H1 (cell line): ENCODE data around the gene SFMBT2. TPM values are rescaled to one million over a fixed set of nuclear protein-coding genes. Genes with fewer than 3 reads are reported as not detected.
A peak's percentile ranks its signal among the peaks of the same experiment; 100 is the strongest.

Experiments used
- ASH2L ChIP-seq: fragments of 200-600, 300-600 bp; sonication (generic); IDR thresholded peaks from one replicate; pipeline ENCODE4 v1.7.1; 2017; ENCODE audit warnings: low read length
- BCL11A ChIP-seq, 2 experiments: IDR thresholded peaks; one replicate each; pipeline ENCODE4 v1.6.1; 2011; ENCODE audit warnings: low read depth in 2 of 2, low read length in 2 of 2, mild to moderate bottlenecking in 2 of 2
- BRCA1 ChIP-seq: IDR thresholded peaks from 2 replicates; pipeline ENCODE4 v1.6.1; 2012; ENCODE audit warnings: low read depth, low read length, improper control_type of control experiment
- CBX8 ChIP-seq: fragments of 300-800, 300-1000 bp; sonication (generic); IDR thresholded peaks from 2 replicates; pipeline ENCODE4 v1.7.1; 2016; ENCODE audit warnings: low read depth, low read length, borderline replicate concordance
- CREB1 ChIP-seq: IDR thresholded peaks from 2 replicates; pipeline ENCODE4 v1.6.1; 2012; ENCODE audit warnings: inconsistent platforms
- CTBP2 ChIP-seq: IDR thresholded peaks from 2 replicates; pipeline ENCODE4 v1.7.0; 2011; ENCODE audit warnings: borderline replicate concordance, mild to moderate bottlenecking, moderate library complexity, mixed read lengths, low read length; ENCODE audit not compliant: insufficient read depth, insufficient read length
- CTCF ChIP-seq, 3 experiments: IDR thresholded peaks; 1 replicate in 2 of 3; 2 replicates in 1 of 3; pipeline versions ENCODE4 v1.5.1 to v1.6.1; 2011; ENCODE audit warnings: low read length in 3 of 3, mild to moderate bottlenecking in 3 of 3, inconsistent platforms in 2 of 3, low read depth in 1 of 3, moderate library complexity in 1 of 3; ENCODE audit not compliant: insufficient read depth in 1 of 3; ENCODE audit errors: control extremely low read depth in 1 of 3
- E2F6 ChIP-seq: IDR thresholded peaks from 2 replicates; pipeline ENCODE4 v1.6.1; 2012; ENCODE audit warnings: inconsistent platforms
- EGR1 ChIP-seq: IDR thresholded peaks from 2 replicates; pipeline ENCODE4 v1.6.1; 2011; ENCODE audit warnings: low read depth, low read length, borderline replicate concordance
- EP300 ChIP-seq, 2 experiments: IDR thresholded peaks; 1 replicate in 1 of 2; 2 replicates in 1 of 2; pipeline ENCODE4 v1.6.1; 2011 to 2012; ENCODE audit warnings: low read depth in 2 of 2, low read length in 2 of 2, mild to moderate bottlenecking in 2 of 2, borderline replicate concordance in 1 of 2, inconsistent platforms in 1 of 2, moderate library complexity in 1 of 2
- GTF2F1 ChIP-seq: IDR thresholded peaks from 2 replicates; pipeline ENCODE4 v1.6.1; 2012; ENCODE audit warnings: low read depth, low read length, improper control_type of control experiment, borderline replicate concordance
- JUND ChIP-seq: IDR thresholded peaks from 2 replicates; pipeline ENCODE4 v1.6.1; 2011; ENCODE audit warnings: mild to moderate bottlenecking, improper control_type of control experiment, low read length
- KDM5A ChIP-seq: fragments of 200-600 bp; IDR thresholded peaks from 2 replicates; pipeline ENCODE4 v1.7.1; 2012; ENCODE audit warnings: mild to moderate bottlenecking, low read length, inconsistent platforms, mixed read lengths
- MAFK ChIP-seq: IDR thresholded peaks from 2 replicates; pipeline ENCODE4 v1.6.1; 2012; ENCODE audit warnings: low read depth, mild to moderate bottlenecking, improper control_type of control experiment, low read length
- RBBP5 ChIP-seq: IDR thresholded peaks from 2 replicates; pipeline ENCODE4 v1.7.1; 2012; ENCODE audit warnings: low read depth, mild to moderate bottlenecking, inconsistent platforms, low read length, moderate library complexity, borderline replicate concordance
- SAP30 ChIP-seq: fragments of 300-600 bp; sonication (generic); IDR thresholded peaks from 2 replicates; pipeline ENCODE4 v1.7.1; 2012; ENCODE audit warnings: low read length, moderate library complexity, mild to moderate bottlenecking, inconsistent platforms; ENCODE audit not compliant: insufficient read depth, insufficient replicate concordance
- SIRT6 ChIP-seq: IDR thresholded peaks from one replicate; pipeline ENCODE4 v1.7.1; 2012; ENCODE audit warnings: low read length, inconsistent platforms
- SP2 ChIP-seq: IDR thresholded peaks from 2 replicates; pipeline ENCODE4 v1.6.1; 2012; ENCODE audit warnings: mild to moderate bottlenecking, low read length, inconsistent platforms
- SUZ12 ChIP-seq: fragments of 200-600 bp; sonication (generic); IDR thresholded peaks from 2 replicates; pipeline ENCODE4 v1.6.1; 2012; ENCODE audit warnings: mild to moderate bottlenecking, inconsistent platforms, low read length, moderate library complexity, mixed read lengths
- TAF1 ChIP-seq: IDR thresholded peaks from 2 replicates; pipeline ENCODE4 v1.6.1; 2011; ENCODE audit warnings: mild to moderate bottlenecking, low read depth, low read length
- YY1 ChIP-seq: IDR thresholded peaks from 2 replicates; pipeline ENCODE4 v1.6.1; 2011; ENCODE audit warnings: low read depth, mild to moderate bottlenecking, low read length
- polyA plus RNA-seq, 7 experiments: library from polyadenylated mRNA; depleted of rRNA in 3 of 7; stranded (reverse) in 5 of 7; unstranded in 2 of 7; fragments of >200 nt in 5 of 7; fragments of 200-250 nt in 2 of 7; gene quantifications; 1 replicate in 5 of 7; 2 replicates in 1 of 7; 4 replicates in 1 of 7; pipeline versions ENCODE4 v1.2.1 to v1.2.3, GENCODE V29; 2011 to 2013; ENCODE audit warnings: missing spikeins in 2 of 7, mixed read lengths in 2 of 7
- total RNA-seq: library from RNA; stranded (reverse); fragmentation: NEBNext Ultra II Directional; extraction: Animal tissue kit (Norgen Biotek cat#: 25700); gene quantifications from 2 replicates; pipeline ENCODE4 v1.2.1, GENCODE V29; 2021

The SFMBT2 gene
- total and polyA plus RNA-seq, 2 of the 8 experiments (the other 6 are each of a cell fraction or from before 2014, with no cell fraction given), result 2.9 to 11.0 TPM

GRCh38 chr10:7407368-7408290, 3.2 kb downstream of the SFMBT2 start (continued):
- TF ChIP-seq E2F6, result peak; percentile 91
- no peak for TF ChIP-seq GTF2F1
- peak; percentile 76 for TF ChIP-seq SUZ12
- no peak for TF ChIP-seq BCL11A (IDR thresholded peaks at IDR 0.05; ENCODE audit: low read depth in 2 of 2, low read length in 2 of 2)
- TF ChIP-seq SIRT6, result no peak
- TF ChIP-seq EP300 (IDR thresholded peaks at IDR 0.05; ENCODE audit: borderline replicate concordance in 1 of 2, low read depth in 2 of 2, low read length in 2 of 2), result no peak
- TF ChIP-seq RBBP5, result peak; percentile 93
- TF ChIP-seq CTCF (IDR thresholded peaks at IDR 0.05; ENCODE audit: control extremely low read depth in 1 of 3, insufficient read depth in 1 of 3, low read depth in 1 of 3, low read length in 3 of 3), result no peak
- TF ChIP-seq JUND, result no peak
- no peak for TF ChIP-seq SP2
- TF ChIP-seq MAFK, result no peak
- TF ChIP-seq ASH2L, result peak; percentile 97
- no peak for TF ChIP-seq CTBP2
- TF ChIP-seq YY1, result no peak
- no peak for TF ChIP-seq KDM5A
- no peak; the same call in 1 of the 2 replicates for TF ChIP-seq TAF1
- TF ChIP-seq CREB1, result peak; percentile 50; the same call in 1 of the 2 replicates
- no peak for TF ChIP-seq SAP30
- TF ChIP-seq CBX8, result no peak
- no peak for TF ChIP-seq BRCA1
- no peak for TF ChIP-seq EGR1
